Effector memory CD8-positive, alpha-beta T cell (primary cell): ENCODE results near the gene BRSK2.
"Not testable (repeated sequence)": the region's sequence is repeated elsewhere in the genome, so short reads cannot be mapped to it uniquely, and the experiment has no call there.

Experiments used
- ATAC-seq: fragments of 150-1000 bp; cut with Tn5 transposase; replicated peaks from 2 replicates; pipeline ENCODE4 v1.10.0; 2021; ENCODE audit warnings: mild to moderate bottlenecking, moderate library complexity
- DNase-seq, 3 experiments: peaks; one replicate each; pipeline ENCODE4 v3.0.0; 2021
- H3K27ac Mint-ChIP-seq, 2 donors: one replicate each; pipeline ENCODE4 v1.8.0; 2022; ENCODE audit warnings: mild to moderate bottlenecking in 2 of 2, mixed read lengths in 2 of 2, moderate library complexity in 2 of 2
- H3K27me3 Mint-ChIP-seq, 2 donors: one replicate each; pipeline ENCODE4 v1.8.0; 2022; ENCODE audit warnings: mixed read lengths in 2 of 2
- H3K36me3 Mint-ChIP-seq: one replicate; pipeline ENCODE4 v1.8.0; 2022; ENCODE audit warnings: mild to moderate bottlenecking, moderate library complexity, mixed read lengths; ENCODE audit not compliant: insufficient read depth
- H3K4me1 Mint-ChIP-seq, 2 donors: one replicate each; pipeline ENCODE4 v1.8.0; 2022; ENCODE audit warnings: low read depth in 2 of 2, mixed read lengths in 2 of 2
- H3K4me3 Mint-ChIP-seq, 2 donors: one replicate each; pipeline ENCODE4 v1.8.0; 2022; ENCODE audit warnings: mild to moderate bottlenecking in 2 of 2, mixed read lengths in 2 of 2, moderate library complexity in 2 of 2
- H3K9me3 Mint-ChIP-seq, 2 donors: one replicate each; pipeline ENCODE4 v1.8.0; 2022; ENCODE audit warnings: mixed read lengths in 2 of 2
- total RNA-seq, 9 experiments: gene quantifications; one replicate each; lab custom pipeline; 2026; lab: John Stamatoyannopoulos, UW

The BRSK2 gene
- total RNA-seq = 0 to 1.4 (median 0.60) reads per million in 9 experiments

GRCh38 chr11:1389932-1390568 lies at the start of gene BRSK2:
Gene BRSK2 (plus strand): TSS chr11:1389934. CDS start chr11:1390285, 351 bp downstream.
- peaks cover 11% of the 10 kb centered on the region in 2 donors for H3K4me1 Mint-ChIP-seq
- peak within 1 kb of the TSS; percentile 75 for H3K4me3 Mint-ChIP-seq
- H3K9me3 Mint-ChIP-seq = no peaks in the 10 kb centered on the region
- no peak within 1 kb of the TSS for H3K27ac Mint-ChIP-seq
- no peak for ATAC-seq
- peaks cover 26 to 29% of the 10 kb centered on the region in 2 donors for H3K27me3 Mint-ChIP-seq
- DNase-seq = no peak
- peaks cover 2% of the 10 kb centered on the region for H3K36me3 Mint-ChIP-seq

GRCh38 chr11:1340111-1340510 lies 49.6 kb upstream of the BRSK2 start:
- Mint-ChIP-seq H3K27ac (no peak overlapping the region), H3K27me3 (no peaks in the 10 kb centered on the region), H3K4me3 (no peak overlapping the region), H3K9me3 (peaks cover 5 to 12% of the 10 kb centered on the region in 2 donors), H3K36me3 (peaks cover 7% of the 10 kb centered on the region), H3K4me1 (peaks cover 6 to 8% of the 10 kb centered on the region in 2 donors)
- ATAC-seq = no peak
- no peak for DNase-seq

GRCh38 chr11:1341226-1341625 lies 48.5 kb upstream of the BRSK2 start:
- H3K27me3 Mint-ChIP-seq, H3K4me1 Mint-ChIP-seq, ATAC-seq, H3K4me3 Mint-ChIP-seq, H3K36me3 Mint-ChIP-seq, H3K27ac Mint-ChIP-seq, DNase-seq: not testable (repeated sequence)
- peaks cover 5 to 12% of the 10 kb centered on the region in 2 donors for H3K9me3 Mint-ChIP-seq

GRCh38 chr11:1341928-1342524 lies 47.7 kb upstream of the BRSK2 start:
- DNase-seq (no peak), ATAC-seq (no peak)
- no peaks in the 10 kb centered on the region for H3K27me3 Mint-ChIP-seq
- no peak overlapping the region for H3K27ac Mint-ChIP-seq
- no peak overlapping the region for H3K4me3 Mint-ChIP-seq
- peaks cover 5 to 12% of the 10 kb centered on the region in 2 donors for H3K9me3 Mint-ChIP-seq
- H3K4me1 Mint-ChIP-seq = peaks cover 2 to 4% of the 10 kb centered on the region in 2 donors
- H3K36me3 Mint-ChIP-seq = no peaks in the 10 kb centered on the region

GRCh38 chr11:1342946-1343345 lies 46.8 kb upstream of the BRSK2 start:
- no peaks in the 10 kb centered on the region for H3K36me3 Mint-ChIP-seq
- no peaks in the 10 kb centered on the region for H3K27me3 Mint-ChIP-seq
- H3K4me3 Mint-ChIP-seq = no peak overlapping the region
- no peak for DNase-seq
- no peak overlapping the region for H3K27ac Mint-ChIP-seq
- peaks cover 2 to 7% of the 10 kb centered on the region in 2 donors for H3K9me3 Mint-ChIP-seq
- ATAC-seq = no peak
- peaks cover 0 to under 1% of the 10 kb centered on the region in 2 donors for H3K4me1 Mint-ChIP-seq

- Mint-ChIP-seq H3K9me3 (peaks cover 0 to under 1% of the 10 kb centered on the region in 2 donors), H3K4me1 (no peaks in the 10 kb centered on the region), H3K27ac (no peak overlapping the region), H3K27me3 (no peaks in the 10 kb centered on the region), H3K36me3 (no peaks in the 10 kb centered on the region), H3K4me3 (no peak overlapping the region)
- ATAC-seq = no peak
- no peak for DNase-seq
Observed at GRCh38 chr11:1343391-1344055, 46.2 kb upstream of the BRSK2 start.

GRCh38 chr11:1344056-1344635 lies 45.6 kb upstream of the BRSK2 start:
- H3K9me3 Mint-ChIP-seq = no peaks in the 10 kb centered on the region
- ATAC-seq (no peak), DNase-seq (no peak)
- H3K4me3 Mint-ChIP-seq = no peak overlapping the region
- H3K27me3 Mint-ChIP-seq = no peaks in the 10 kb centered on the region
- H3K4me1 Mint-ChIP-seq = no peaks in the 10 kb centered on the region
- no peak overlapping the region for H3K27ac Mint-ChIP-seq
- H3K36me3 Mint-ChIP-seq = no peaks in the 10 kb centered on the region

GRCh38 chr11:1345737-1346513 lies 43.8 kb upstream of the BRSK2 start:
- Mint-ChIP-seq H3K27me3 (no peaks in the 10 kb centered on the region), H3K4me3 (no peak overlapping the region), H3K4me1 (no peaks in the 10 kb centered on the region), H3K36me3 (no peaks in the 10 kb centered on the region), H3K27ac (no peak overlapping the region), H3K9me3 (no peaks in the 10 kb centered on the region)
- DNase-seq (no peak), ATAC-seq (no peak)

GRCh38 chr11:1346669-1347390 lies 42.9 kb upstream of the BRSK2 start:
- no peak for DNase-seq
- H3K27me3 Mint-ChIP-seq = no peaks in the 10 kb centered on the region
- no peak for ATAC-seq
- no peak overlapping the region for H3K27ac Mint-ChIP-seq
- H3K4me1 Mint-ChIP-seq = no peaks in the 10 kb centered on the region
- no peak overlapping the region for H3K4me3 Mint-ChIP-seq
- H3K9me3 Mint-ChIP-seq = no peaks in the 10 kb centered on the region
- no peaks in the 10 kb centered on the region for H3K36me3 Mint-ChIP-seq

- H3K27me3 Mint-ChIP-seq, H3K4me1 Mint-ChIP-seq, H3K36me3 Mint-ChIP-seq, H3K9me3 Mint-ChIP-seq, H3K4me3 Mint-ChIP-seq, DNase-seq, ATAC-seq, H3K27ac Mint-ChIP-seq: not testable (repeated sequence)
Observed at GRCh38 chr11:1347411-1347999, 42.2 kb upstream of the BRSK2 start.

- peaks cover 0 to 5% of the 10 kb centered on the region in 2 donors for H3K27me3 Mint-ChIP-seq
- H3K9me3 Mint-ChIP-seq = no peaks in the 10 kb centered on the region
- peak overlapping the region in 1 of 2 donors; percentile 49 for H3K27ac Mint-ChIP-seq
- H3K4me3 Mint-ChIP-seq = no peak overlapping the region
- no peaks in the 10 kb centered on the region for H3K36me3 Mint-ChIP-seq
- DNase-seq (no peak), ATAC-seq (no peak)
- no peaks in the 10 kb centered on the region for H3K4me1 Mint-ChIP-seq
Observed at GRCh38 chr11:1348146-1348795, 41.5 kb upstream of the BRSK2 start.

- Mint-ChIP-seq H3K9me3 (no peaks in the 10 kb centered on the region), H3K36me3 (no peaks in the 10 kb centered on the region), H3K4me1 (no peaks in the 10 kb centered on the region), H3K27me3 (peaks cover 0 to 11% of the 10 kb centered on the region in 2 donors), H3K4me3 (no peak overlapping the region), H3K27ac (peak overlapping the region in 1 of 2 donors; percentile 49)
- no peak for ATAC-seq
- DNase-seq = no peak
Observed at GRCh38 chr11:1348796-1349326, 40.9 kb upstream of the BRSK2 start.
